Measurements from ENCODE around the gene ZNF396. TPM values are rescaled to one million over a fixed set of nuclear protein-coding genes. Genes with fewer than 3 reads are reported as not detected.

The ZNF396 gene
- total RNA-seq, 8 experiments from 2014 or later: 1.8 to 7.8 (median 3.9) TPM

DNA sequence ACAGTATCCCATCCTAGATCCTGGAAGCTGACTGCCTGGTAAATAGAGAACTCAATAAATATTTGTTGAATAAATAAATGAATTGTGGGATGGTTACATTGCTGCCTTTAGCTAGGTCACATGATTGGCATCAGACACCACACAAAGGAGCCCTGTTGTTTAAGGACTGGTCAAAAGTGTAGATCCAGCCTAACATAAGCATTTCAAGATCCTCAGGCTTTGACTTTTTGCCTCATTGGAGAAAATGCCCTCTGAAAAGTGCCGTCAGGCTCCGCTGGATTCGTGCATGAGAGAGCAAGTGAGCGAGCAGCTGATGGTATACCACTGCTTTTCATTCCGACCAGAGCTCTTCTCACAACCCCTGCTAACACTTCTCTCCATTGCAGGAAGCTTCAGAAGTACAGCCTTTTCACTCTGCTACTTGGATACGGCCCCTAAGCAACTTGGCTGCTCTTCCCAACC is 31.6 kb downstream of the ZNF396 start:
- Histone ChIP-seq H3K4me1 (replicated peaks in 1 of 2) (peaks cover 9 to 19% of the 10 kb centered on the region in 2 donors), H3K27ac (peak overlapping the region; percentile 9 to 99), H3K4me3 (peak overlapping the region in 4 of 5 donors; percentile 3 to 15 (median 6))
- peak in 2 of 8 experiments; percentile 20 to 51 for ATAC-seq (replicated peaks in 6 of 8)
- 0 to 62% (median 29%) methylated on average over 1 to 6 of the region's 6 CpGs; no CpG with 5 or more reads in 1 of the 10 experiments for WGBS, 10 experiments
- in situ Hi-C loops (cut with MboI; ENCODE audit: low pct_unique_long_range_greater_than_20kb in 2 of 9, low sequenced_read_pairs in 9 of 9, unreplicated experiment in 9 of 9): no loop called here

GRCh38 chr18:35344736-35345459 is 32.2 kb downstream of the ZNF396 start:
- in situ Hi-C loops (cut with MboI; ENCODE audit: low pct_unique_long_range_greater_than_20kb in 2 of 9, low sequenced_read_pairs in 9 of 9, unreplicated experiment in 9 of 9): no loop called here
- H3K4me1 ChIP-seq (replicated peaks in 1 of 2): peaks cover 9 to 19% of the 10 kb centered on the region in 2 donors
- peak overlapping the region; percentile 99 to 100 for H3K27ac ChIP-seq
- no peak for ATAC-seq (replicated peaks in 6 of 8)
- 42 to 89% (median 64%) methylated on average over 3 to 10 of the region's 12 CpGs; no CpG with 5 or more reads in 1 of the 10 experiments for WGBS, 10 experiments
- peak overlapping the region; percentile 77 to 100 (median 86) for H3K4me3 ChIP-seq

GRCh38 chr18:35343936-35344735 is 33.0 kb downstream of the ZNF396 start, which contains the start of gene ZNF24:
Gene ZNF24 (minus strand): TSS chr18:35344420. CDS start chr18:35340650, 3,770 bp downstream.
- in situ Hi-C loops (cut with MboI; ENCODE audit: low pct_unique_long_range_greater_than_20kb in 2 of 9, low sequenced_read_pairs in 9 of 9, unreplicated experiment in 9 of 9): no loop called here
- Histone ChIP-seq H3K4me1 (replicated peaks in 1 of 2) (peaks cover 9 to 19% of the 10 kb centered on the region in 2 donors), H3K4me3 (peak within 1 kb of the TSS; percentile 77 to 100 (median 86)), H3K27ac (peak within 1 kb of the TSS; percentile 99 to 100)
- WGBS, 10 experiments: 0 to 6% (median 2%) methylated on average over 2 to 5 of the region's 64 CpGs; no CpG with 5 or more reads in 6 of the 10 experiments
- ATAC-seq (replicated peaks in 6 of 8): peak; percentile 85 to 93 (median 90)

GRCh38 chr18:35343488-35343935 is 33.6 kb downstream of the ZNF396 start:
- WGBS, 10 experiments: 0 to 5% (median 0%) methylated on average over 1 to 6 of the region's 15 CpGs; no CpG with 5 or more reads in 3 of the 10 experiments

GRCh38 chr18:35337286-35337685 is 39.9 kb downstream of the ZNF396 start:
- peak in 2 of 8 experiments; percentile 36 to 72 for ATAC-seq (replicated peaks in 6 of 8)
- WGBS, 10 experiments: 88 to 100% (median 98%) methylated on average over 1 to 5 of the region's 5 CpGs
- in situ Hi-C loops (cut with MboI; ENCODE audit: low pct_unique_long_range_greater_than_20kb in 2 of 9, low sequenced_read_pairs in 9 of 9, unreplicated experiment in 9 of 9): no loop called here
- no peak overlapping the region for H3K27ac ChIP-seq
- H3K4me1 ChIP-seq (replicated peaks in 1 of 2): no peaks in the 10 kb centered on the region
- H3K4me3 ChIP-seq: no peak overlapping the region

More at GRCh38 chr18:35343488-35343935, 33.6 kb downstream of the ZNF396 start:
- H3K4me3 ChIP-seq: peak overlapping the region; percentile 77 to 100 (median 86)
- peaks cover 9 to 19% of the 10 kb centered on the region in 2 donors for H3K4me1 ChIP-seq (replicated peaks in 1 of 2)
- H3K27ac ChIP-seq: peak overlapping the region; percentile 99 to 100
- peak in 2 of 8 experiments; percentile 4 for ATAC-seq (replicated peaks in 6 of 8)
- in situ Hi-C loops (cut with MboI; ENCODE audit: low pct_unique_long_range_greater_than_20kb in 2 of 9, low sequenced_read_pairs in 9 of 9, unreplicated experiment in 9 of 9): no loop called here

DNA sequence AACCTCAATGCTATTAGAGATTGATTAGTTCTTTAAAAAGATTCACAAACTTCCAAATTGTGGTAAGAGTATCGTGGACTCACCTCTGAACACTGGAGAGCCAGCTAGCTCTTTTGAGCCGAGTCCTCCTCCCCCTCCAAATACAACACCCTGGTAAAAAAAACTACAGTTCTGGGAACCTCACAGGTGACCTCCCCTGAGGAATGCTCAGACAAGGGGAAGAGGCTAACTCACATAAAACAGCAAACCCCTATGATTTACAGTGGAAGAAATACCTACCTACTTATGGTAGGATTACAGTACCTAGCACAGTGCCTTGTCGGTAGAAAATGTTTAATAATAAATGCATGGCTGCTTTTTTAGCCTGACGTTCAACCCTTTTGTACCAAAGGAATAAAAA is 41.3 kb downstream of the ZNF396 start:
- no peak for ATAC-seq (replicated peaks in 6 of 8)
- in situ Hi-C loops (cut with MboI; ENCODE audit: low pct_unique_long_range_greater_than_20kb in 2 of 9, low sequenced_read_pairs in 9 of 9, unreplicated experiment in 9 of 9): no loop called here
- Histone ChIP-seq H3K27ac (no peak overlapping the region), H3K4me1 (replicated peaks in 1 of 2) (no peaks in the 10 kb centered on the region), H3K4me3 (no peak overlapping the region)
- 61 to 100% (median 90%) methylated on average over 1 to 4 of the region's 4 CpGs; no CpG with 5 or more reads in 1 of the 10 experiments for WGBS, 10 experiments

DNA sequence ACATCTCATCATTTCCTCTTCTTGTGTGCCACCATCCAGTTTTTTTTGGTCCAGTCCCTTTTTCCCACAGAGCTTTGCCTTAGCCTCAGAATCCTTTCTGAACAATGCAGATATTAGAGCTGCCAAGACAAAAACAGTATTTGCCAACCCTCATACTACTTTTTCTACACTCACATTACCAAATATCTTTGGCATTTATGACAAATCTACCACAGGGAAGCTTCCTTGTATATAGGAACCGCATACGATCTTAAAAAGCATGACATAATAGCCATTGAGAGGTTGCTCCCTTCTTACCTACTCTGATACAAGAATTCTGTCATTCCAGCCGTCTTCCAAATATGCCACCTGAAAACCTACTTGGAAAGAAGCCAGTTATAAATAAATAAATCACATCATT is 42.3 kb downstream of the ZNF396 start:
- H3K4me3 ChIP-seq: no peak overlapping the region
- no peak overlapping the region for H3K27ac ChIP-seq
- WGBS, 10 experiments: 20 to 100% (median 95%) methylated on average over 1 to 3 of the region's 3 CpGs; no CpG with 5 or more reads in 2 of the 10 experiments
- in situ Hi-C loops (cut with MboI; ENCODE audit: low pct_unique_long_range_greater_than_20kb in 2 of 9, low sequenced_read_pairs in 9 of 9, unreplicated experiment in 9 of 9): no loop called here
- no peak for ATAC-seq (replicated peaks in 6 of 8)
- H3K4me1 ChIP-seq (replicated peaks in 1 of 2): no peaks in the 10 kb centered on the region

GRCh38 chr18:35334212-35334611 is 42.9 kb downstream of the ZNF396 start:
- Histone ChIP-seq H3K4me1 (replicated peaks in 1 of 2) (no peaks in the 10 kb centered on the region), H3K27ac (no peak overlapping the region), H3K4me3 (no peak overlapping the region)
- 88 to 100% (median 100%) methylated on average over 1 of the region's 1 CpG; no CpG with 5 or more reads in 7 of the 10 experiments for WGBS, 10 experiments
- in situ Hi-C loops (cut with MboI; ENCODE audit: low pct_unique_long_range_greater_than_20kb in 2 of 9, low sequenced_read_pairs in 9 of 9, unreplicated experiment in 9 of 9): no loop called here
- ATAC-seq (replicated peaks in 6 of 8): peak in 1 of 8 experiments; percentile 34

GRCh38 chr18:35331367-35332087 is 45.6 kb downstream of the ZNF396 start:
- Histone ChIP-seq H3K27ac (no peak overlapping the region), H3K4me1 (replicated peaks in 1 of 2) (no peaks in the 10 kb centered on the region), H3K4me3 (no peak overlapping the region)
- WGBS, 10 experiments: 0 to 100% (median 75%) methylated on average over 1 to 4 of the region's 4 CpGs; no CpG with 5 or more reads in 1 of the 10 experiments
- ATAC-seq (replicated peaks in 6 of 8): peak in 1 of 8 experiments; percentile 36
- in situ Hi-C loops (cut with MboI; ENCODE audit: low pct_unique_long_range_greater_than_20kb in 2 of 9, low sequenced_read_pairs in 9 of 9, unreplicated experiment in 9 of 9): no loop called here

GRCh38 chr18:35328868-35329267 is 48.3 kb downstream of the ZNF396 start:
- in situ Hi-C loops (cut with MboI; ENCODE audit: low pct_unique_long_range_greater_than_20kb in 2 of 9, low sequenced_read_pairs in 9 of 9, unreplicated experiment in 9 of 9): no loop called here
- no peak for ATAC-seq (replicated peaks in 6 of 8)
- Histone ChIP-seq H3K27ac (no peak overlapping the region), H3K4me1 (replicated peaks in 1 of 2) (no peaks in the 10 kb centered on the region), H3K4me3 (no peak overlapping the region)

GRCh38 chr18:35326695-35327387 is 50.3 kb downstream of the ZNF396 start:
- ATAC-seq (replicated peaks in 6 of 8): peak in 1 of 8 experiments; percentile 57
- Histone ChIP-seq H3K4me1 (replicated peaks in 1 of 2) (no peaks in the 10 kb centered on the region), H3K27ac (no peak overlapping the region), H3K4me3 (peak overlapping the region in 2 of 5 donors; percentile 7 to 14)
- in situ Hi-C loops (cut with MboI; ENCODE audit: low pct_unique_long_range_greater_than_20kb in 2 of 9, low sequenced_read_pairs in 9 of 9, unreplicated experiment in 9 of 9): no loop called here
- WGBS, 10 experiments: 10 to 100% (median 50%) methylated on average over 1 to 3 of the region's 3 CpGs; no CpG with 5 or more reads in 1 of the 10 experiments

Data from motor neuron (in vitro differentiated cells).